HG02981 (cell line): Measurements from ENCODE around the gene FTH1.
"Not testable (repeated sequence)": the region's sequence is repeated elsewhere in the genome, so short reads cannot be mapped to it uniquely, and the experiment has no call there.

Experiments used
- ATAC-seq: cut with Tn5 transposase; IDR thresholded peaks from one replicate; pipeline ENCODE4 v1.9.1; 2021; ENCODE audit warnings: mild to moderate bottlenecking, moderate library complexity; ENCODE audit not compliant: unreplicated experiment

FTH1 gene

DNA sequence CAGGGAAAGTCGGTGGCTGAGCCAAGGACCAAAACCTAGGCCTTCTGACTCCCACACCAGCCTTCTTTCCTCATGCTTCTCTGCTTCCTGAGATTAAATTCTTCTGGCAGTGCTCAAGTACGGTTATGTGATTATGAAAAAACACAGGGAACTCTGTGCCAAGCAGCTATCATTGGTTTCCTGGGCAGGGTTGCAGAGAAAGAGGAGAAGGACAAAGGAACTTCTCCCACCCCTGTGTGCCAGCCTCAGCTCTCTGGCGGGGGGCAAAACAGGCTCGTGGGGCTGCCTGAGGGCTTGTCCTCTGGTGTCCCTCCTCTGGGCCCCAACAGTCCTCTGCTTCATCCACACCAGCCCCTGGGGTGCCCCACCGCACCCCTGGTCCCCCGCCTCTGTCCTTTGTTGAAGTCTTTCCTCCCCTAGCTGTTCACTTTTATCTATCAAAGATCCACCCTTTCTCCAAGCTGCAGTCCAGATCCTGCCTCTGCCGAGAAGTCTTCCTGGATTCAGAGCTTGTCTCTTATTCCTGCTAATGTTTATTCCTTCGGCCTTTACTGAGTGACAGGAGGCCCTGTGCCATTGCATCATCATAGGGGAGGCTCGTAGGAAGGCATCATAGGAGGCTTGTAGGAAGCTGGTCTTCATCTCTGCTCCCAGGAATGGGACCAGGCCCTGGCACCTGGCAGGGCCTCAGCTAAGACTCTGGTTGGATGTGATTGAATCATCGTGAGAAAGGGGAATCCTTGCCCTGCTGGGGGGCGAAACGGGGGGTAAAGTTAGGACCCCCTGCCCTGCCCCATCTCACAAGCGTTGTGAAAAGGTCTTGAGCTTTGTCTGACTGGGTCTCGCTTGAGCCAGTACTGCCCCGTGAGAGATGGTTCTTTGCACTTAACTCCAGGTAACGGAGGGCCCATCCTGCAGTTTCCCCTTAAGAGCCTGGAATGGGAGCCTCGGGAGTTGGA, 11.5 kb upstream of the FTH1 start:
- no peak for ATAC-seq

DNA sequence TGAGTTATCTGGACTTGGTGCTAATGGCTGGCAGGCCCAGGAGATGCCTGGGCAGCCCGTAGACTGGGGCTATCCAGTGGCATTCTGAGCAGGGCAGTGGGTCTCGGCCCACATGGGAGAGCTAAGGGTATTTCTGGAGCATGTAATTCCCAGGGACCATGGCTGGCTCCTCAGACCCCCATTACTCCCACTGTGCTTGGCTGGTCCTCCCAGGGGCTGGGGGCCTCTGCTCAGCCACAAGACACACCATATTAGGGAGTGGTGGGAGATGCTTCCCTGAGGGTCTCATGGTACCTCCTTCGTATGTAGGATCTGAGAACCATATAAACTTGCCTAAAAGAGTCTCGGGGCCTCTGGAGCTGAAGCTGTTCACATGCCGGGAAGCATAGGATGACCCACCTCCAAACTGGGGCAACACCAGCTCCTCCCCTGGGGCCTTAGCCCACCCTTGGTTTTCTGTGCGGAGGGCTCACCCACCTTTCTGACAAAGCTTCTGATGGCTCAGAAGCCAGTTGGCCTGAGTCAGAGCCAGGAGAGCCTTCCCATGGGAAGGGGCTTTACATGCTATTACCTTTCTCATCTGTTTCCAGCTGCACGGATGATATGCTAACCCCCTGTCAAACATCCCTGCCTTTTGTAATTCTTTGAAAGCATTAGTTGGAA, 9.5 kb upstream of the FTH1 start:
- ATAC-seq: no peak

DNA sequence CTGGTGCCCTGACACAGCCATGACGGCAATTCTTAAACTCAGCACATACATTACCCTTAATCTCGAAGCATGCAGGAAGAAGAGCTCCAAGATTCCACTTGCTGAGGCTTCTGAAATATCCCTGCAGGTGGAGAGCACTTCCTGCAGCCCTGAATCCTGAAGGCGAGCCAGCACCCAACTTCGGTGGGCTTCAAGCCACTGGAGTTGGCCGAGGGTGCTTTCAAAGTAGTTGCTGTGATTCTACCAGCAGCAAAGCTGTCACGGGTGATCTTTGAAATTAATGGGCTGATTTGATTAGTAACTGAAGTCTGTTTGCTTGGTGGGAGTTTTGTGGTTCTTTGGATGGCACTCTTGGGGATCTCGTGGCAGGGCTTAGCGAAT, 9.0 kb upstream of the FTH1 start:
- no peak for ATAC-seq

DNA sequence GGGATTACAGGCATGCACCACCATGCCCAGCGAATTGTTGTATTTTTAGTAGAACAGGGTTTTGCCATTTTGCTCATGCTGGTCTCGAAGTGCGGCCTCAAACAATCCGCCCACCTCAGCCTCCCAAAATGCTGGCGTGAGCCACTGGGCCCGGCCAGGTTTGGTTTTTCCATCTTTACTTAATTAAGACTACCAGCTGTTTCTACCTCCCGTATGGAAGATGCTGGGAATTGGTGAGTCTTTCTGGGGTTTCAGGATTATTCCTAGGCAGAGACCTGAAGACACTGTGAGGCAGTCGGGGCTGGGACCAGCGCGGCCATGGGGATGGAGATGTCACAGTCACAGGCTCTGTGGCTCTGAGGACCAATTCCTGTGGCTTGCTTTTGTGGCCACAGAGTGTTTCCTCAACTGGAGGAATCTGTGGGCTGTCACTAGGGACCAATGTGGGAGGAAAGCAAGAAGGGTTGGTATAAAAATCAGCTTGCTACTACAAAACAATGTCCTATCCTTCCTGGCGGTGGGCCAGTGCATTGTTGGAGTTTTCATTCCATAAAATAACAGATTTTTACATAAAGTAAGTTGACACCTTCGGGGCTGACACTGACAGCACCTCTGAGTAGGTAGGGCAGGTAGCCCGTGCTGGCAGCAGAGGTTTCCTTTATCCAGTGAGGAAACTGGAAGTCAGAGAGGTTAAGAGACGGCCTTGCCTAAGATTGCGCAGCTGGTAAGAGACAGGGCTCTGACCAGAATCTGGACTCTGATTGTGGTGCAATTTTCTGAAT, 8.4 kb upstream of the FTH1 start:
- no peak for ATAC-seq

DNA sequence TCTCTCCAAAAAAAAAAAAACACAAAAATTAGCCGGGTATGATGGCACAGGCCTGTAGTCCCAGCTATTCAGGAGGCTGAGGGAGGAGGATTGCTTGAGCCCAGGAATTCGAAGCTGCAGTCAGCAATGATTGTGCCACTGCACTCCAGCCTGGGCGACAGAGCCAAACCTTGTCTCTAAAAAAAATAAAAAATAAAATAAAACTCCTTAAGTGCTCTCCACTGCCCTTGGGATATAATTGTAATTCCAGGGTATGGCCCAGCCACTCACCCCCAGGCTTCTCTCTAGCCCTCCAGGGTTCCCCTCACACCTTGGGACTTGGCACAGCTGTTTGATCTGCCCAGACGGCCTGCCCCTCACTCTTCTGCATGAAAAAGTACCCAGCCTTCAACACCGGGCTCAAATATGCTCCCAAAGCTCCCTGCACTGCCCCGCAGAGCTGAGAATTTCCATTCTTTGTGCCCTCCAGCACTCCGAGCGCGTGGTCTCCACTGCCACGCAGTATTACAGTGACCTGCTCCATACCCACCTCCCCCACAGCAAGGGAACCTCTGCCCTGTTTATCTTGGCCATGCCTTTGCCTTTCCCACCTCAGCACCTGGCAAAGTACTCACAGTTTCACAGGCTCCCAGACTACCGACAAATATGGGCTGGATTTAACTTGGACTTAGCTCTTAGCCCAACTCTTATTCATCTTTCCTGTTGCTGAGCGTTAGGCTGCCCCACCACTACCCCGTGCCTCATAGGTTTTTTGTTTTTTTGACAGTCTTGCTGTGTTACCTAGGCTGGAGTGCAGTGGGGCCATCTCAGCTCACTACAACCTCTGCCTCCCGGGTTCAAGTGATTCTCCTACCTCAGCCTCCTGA, 7.6 kb upstream of the FTH1 start:
- no peak for ATAC-seq

DNA sequence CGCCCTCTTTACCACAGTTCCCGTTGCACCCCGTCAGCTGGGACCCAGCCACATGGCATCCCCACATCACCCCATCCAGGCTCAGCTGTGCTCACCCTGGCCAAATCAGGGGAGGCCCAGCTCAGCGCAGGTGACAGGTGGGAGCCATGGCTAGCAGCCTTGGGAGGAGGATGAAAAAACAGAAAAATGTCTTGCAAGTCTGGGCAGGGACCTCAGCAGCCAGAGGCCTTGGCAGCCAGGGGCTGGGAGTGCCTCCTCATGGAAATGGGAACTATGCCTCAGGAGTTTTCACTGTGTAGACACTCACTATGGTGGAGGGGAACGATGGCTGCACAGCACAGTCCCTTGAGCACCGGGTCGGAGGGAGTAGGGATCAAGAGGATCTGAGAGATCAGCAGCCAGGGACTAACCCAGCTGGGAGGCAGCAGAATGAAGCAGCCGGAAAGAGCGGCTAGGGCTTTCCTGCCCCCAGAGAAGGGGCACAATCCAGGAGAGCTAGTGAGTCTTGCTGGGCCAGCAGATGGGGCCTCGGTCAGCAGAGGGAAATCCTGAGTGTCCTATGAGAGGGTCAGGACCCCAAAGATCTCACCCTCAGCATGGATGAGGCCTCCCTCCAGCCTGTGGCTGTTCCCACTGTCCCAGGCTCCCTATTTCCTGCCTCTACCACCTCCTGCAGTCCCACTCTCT, 6.2 kb upstream of the FTH1 start:
- ATAC-seq: no peak

DNA sequence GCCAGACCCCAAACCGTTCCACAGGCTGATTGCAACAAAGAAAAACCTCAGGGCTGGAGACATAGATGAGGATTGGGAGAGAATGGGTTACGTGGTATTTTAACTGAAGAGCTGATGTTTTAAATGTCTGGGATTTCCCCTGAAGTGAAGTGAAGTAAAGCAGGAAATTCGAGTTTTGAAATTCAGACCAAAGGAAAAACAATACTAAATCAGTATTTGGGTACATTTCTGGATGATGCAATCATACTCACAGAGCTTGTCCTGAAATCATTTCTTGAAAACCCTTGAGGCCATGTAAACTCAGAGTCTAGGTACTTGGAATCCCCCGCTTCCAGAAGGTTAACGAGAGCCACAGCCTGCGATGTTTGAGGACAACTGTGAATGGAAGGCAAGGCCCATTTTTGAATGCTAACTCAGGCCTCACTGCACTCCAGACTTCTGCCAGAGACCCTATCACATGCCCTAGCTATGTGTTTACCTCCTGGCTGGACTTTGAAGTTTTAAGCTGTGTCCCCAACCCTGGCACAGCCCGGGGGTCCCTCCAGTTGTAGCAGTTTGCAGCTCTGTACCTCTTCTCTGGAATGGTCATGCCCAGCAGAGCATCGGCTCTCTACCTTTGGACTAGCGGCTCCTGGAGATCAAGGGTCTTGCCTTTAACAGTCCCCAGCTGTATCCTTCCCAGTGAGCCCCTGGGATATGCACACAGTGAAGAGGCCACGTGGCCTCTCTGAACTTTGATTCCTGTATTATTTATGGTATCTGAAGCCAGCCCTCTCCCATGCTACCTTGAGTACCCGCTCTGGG, 5.4 kb upstream of the FTH1 start:
- ATAC-seq: no peak

DNA sequence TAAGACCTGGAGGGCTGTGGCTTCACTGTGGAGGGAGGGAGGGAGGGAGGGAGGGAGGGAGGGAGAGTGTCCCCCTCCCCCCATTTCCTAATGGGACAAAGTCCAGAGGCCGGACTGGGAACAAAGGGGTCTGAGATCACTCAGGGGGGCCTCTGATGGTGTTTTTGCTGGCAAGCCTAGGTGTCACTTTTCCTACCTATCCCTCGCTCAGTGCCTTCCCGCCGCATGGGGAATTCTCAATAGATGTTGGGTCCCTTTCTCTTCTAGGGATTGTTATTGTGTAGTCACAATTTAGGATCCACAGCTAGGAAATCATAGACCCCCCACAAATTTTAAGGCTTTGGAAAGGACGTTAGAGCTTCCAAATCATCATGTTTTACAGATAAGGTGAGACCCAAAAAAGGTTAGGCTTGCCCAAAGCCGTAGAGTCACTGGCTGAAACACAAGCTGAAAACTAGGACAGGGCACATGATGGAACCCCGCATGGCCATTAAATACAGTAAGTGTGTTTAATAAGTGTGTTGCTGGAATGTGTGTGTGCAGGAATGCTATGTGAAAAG, 4.8 kb upstream of the FTH1 start:
- no peak for ATAC-seq

DNA sequence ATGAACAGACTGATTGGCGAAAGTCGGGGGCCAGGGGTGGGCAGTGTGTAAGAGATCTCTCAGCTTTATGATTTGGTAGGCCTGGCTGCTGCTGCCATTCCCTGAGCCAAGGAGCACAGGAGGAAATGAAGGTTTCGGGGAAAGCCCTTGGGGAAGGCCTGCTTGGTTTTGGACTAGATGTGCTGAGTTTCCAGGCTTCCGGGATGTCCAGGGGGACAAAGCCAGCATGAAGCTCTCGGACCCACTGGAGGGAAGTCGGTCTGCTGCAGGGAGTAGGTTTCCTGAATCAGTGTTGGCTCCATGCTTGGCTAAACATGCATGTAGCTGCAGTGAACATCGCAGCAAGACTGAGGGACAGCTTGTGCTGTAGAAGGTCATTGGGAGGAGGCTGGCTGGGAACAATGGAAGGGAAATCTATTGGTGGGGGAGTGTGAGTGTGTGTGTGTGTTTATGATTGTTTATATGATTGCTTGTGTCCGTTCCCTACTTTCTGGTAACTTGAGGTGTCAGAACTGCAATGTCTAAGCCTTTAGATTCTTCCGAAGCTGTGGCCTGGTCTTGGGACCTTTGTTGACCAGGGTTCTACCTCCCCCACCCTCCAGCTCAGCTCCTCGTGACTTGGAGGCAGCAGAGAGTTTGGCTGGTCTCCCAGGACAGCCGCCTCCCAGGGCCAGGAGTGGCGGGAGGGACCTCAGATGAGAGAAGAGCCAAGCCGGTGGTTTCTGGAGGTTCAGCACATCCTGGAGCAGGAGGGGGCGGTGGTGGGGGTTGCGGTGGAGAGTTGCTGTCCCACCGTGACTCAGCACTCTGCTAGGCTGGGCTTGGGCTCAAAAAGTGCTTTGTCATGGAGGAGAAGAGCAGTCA, 4.0 kb upstream of the FTH1 start:
- ATAC-seq: no peak

DNA sequence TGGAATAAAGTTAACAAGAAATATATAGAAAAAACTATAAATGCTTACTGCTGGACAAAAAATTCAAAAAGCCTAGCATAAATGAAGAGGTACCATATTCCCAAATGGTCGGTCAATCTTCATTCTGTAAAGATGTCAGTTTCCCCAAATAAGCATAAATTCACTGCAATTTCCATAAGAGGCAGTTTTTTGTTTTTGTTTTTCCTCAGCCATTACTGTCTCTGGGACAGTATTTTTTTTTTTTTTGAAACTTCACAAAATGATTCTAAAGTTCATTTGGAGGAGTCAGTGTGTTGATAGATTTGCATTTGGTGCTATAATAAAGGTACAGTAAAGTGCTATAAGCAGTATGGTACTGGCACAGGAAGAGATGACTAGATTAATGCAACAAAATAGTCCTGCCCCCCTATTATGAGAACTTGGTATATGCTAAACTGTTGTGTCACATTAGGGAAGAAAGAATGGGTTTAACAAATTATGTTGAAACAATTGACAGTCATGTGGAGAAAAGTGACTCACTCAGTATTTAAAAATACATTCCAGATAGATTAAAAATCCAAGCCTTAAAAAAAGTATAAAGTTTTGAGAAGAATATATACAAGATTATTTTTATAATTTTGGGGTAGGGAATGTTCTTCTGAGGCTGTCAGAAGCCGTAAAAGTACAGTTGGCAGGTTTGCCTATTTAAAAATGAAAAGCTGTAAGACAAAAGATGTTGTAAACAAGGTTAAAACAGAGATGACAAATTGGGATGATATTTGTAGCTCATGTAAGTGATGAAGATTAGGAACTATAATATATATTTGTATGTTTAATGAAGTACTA, 2.6 kb upstream of the FTH1 start:
- ATAC-seq: no peak

DNA sequence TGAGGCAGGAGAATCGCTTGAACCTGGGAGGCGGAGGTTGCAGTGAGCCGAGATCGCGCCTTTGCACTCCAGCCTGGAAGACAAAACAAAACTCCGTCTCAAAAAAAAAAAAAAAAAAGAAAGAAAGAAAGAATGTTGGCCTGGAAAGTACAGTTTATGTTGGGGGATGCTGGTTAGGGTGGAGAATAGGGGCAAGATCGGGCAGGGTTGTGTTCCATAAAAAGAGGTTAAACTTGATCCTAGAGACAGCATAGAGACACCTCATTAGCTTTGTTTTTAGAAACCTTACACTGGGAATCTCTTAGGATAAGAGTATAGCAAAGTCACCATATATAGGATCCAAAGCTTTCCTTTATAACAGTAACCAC, 1.9 kb upstream of the FTH1 start:
- ATAC-seq: no peak

DNA sequence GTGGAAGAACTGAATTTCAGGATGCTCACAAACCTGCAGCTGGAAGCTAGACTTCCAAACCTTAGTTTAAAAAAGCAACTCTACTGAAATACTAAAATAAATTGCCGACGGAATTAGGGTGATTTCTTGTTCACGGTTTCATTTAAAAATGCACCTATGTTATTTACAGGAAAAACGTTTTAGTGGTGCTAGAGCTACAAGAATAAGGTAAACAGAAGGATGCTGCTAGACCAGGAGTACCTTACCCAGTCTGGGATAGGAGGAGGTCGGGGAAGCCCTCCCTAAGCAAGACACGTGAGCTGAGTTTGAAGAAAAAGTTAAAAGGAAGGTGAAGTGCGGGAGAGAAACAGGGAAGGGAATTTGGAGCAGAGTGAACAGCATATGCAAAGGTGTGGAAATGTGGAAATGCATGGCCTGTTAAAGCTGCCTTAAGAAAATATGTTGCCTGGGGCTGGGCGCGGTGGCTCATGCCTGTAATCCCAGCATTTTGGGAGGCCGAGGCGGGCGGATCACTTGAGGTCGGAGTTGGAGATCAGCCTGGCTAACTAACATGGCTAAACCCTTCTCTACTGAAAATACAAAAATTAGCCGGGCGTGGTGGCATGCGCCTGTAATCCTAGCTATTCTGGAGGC, 1.4 kb upstream of the FTH1 start:
- ATAC-seq: no peak

DNA sequence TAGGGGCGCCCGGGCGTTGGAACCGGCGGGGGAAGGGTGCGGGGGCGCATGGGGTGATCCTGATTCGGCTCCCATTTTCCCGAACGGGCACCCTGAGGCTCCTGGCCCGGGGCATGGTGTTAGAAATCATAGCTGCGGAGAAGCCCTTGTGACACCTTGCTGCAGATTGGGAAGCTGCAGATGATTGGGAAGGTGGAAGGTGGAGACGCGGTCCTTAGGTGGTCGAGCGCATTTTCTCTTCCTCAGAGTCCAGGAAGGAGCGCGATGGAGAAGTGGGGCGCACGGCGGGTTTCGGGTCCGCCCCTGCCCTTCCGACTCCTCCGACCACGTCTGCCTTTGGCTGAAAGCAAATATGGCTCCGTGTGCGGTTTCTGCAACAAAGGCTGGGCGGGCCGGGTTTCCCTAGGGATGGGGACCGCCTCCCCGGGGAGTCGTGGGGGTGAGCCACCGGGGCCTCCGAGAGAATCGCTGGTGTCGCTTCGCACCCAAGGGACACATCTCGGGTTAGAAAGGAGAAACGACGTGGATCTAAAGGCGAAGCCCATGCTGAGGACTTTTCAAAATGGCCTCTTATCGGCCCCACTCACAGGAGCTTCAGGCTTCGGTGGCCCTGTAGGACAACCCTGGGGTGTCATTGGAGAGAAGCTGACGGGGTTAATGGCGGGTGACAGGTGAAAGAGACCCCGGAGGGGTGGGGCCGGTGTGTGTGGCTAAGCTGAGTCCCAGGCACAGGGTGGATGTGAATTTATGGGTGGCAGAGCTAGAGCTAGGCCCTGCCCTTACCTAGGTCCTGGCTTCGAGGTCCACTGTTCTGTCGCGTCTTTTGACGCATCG, 707 bp upstream of the FTH1 start:
- ATAC-seq: no peak

DNA sequence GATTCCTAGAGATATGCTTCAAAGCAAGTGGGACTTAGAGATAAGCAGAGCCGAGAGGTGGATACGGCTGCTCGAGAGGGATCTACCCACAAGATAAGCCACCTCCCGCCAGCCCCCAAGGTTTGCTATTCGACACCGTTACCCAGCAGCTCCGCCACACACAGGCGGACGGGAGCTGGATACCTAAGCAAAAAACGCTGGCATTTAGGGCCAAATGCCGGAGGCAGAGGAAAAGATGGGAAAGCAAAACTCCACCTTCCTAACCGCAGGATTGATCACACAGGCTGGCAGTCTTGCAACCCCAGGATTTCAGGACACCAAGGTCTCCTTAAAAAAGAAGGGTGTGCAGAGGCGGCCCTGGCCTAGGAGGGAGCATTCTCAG, 709 bp downstream of the FTH1 start:
- no peak for ATAC-seq

DNA sequence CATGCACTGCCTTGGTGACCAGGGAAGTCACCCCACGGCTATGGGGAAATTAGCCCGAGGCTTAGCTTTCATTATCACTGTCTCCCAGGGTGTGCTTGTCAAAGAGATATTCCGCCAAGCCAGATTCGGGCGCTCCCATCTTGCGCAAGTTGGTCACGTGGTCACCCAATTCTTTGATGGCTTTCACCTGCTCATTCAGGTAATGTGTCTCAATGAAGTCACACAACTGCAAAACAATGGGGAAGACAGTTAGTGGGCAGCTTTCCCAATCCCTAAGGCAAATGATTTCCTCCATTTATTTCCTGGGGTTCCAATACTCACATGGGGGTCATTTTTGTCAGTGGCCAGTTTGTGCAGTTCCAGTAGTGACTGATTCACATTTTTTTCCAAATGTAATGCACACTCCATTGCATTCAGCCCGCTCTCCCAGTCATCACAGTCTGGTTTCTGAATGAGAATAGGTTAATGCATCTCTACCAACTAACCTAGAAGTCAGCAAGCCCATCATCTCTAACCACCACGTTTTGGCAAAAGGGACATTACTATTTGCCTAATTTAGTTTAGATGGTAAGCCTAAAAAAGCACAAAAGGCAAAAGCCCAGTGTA, 2.7 kb downstream of the FTH1 start:
- not testable (repeated sequence) for ATAC-seq
